Measurements from ENCODE around the gene FOXD3. TPM values are rescaled to one million over a fixed set of nuclear protein-coding genes. Genes with fewer than 3 reads are reported as not detected.

The FOXD3 gene

DNA sequence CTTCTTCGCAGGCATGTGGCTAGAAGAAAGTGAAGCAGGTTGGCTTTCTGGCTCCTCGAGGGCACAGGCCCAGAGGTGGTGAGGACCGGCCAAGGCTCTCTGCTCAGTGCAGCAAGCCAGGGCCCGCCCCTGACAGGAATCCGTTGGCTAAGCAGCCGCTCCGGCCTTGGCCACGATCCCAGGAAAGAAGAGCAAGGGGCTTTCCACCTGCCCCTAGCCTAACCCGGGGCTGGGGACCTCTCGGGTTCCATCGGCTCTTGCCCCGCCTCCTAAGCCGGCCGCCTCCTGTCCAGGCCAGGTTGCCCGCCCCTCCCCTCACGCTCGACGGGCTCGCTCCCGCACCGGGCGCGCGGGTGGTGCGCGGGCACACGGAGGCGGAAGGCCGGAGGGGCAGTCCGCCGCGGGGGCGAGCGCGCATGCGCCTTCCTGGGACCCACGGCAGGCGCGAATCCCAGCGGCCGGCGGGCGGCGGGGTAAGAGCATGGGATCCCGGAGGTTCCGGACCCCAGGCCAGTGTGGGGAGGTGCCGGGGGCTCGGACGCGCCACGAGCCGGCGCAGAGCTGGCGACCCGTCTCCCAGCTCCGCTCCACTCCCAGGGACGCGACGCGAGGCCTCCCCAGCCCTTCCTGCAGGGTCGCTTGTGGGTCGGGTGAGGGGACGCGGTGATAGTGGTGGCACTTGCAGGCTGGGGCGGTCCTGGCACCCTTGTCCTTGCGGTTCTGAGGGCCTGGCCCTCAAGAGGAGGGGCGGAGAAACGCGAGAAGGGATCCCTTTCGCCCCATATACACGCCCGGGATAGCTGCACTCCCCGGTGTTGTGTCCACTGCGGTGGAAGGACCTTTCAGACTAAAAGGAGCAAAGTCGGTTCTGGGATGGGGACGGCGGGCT, 45.1 kb downstream of the FOXD3 start, which contains the start of gene ALG6:
ALG6 (plus strand) TSS at position 413 of the 889 bp plus-strand sequence. CDS start 3,351 bp downstream, outside the sequence.
- Histone ChIP-seq H3K27me3 (ENCODE audit: insufficient read depth, poor library complexity, severe bottlenecking) (no peaks in the 10 kb centered on the region), H3K4me3 (replicated peaks; ENCODE audit: insufficient read depth, low read length) (peak within 1 kb of the TSS; percentile 90), H3K27ac (replicated peaks) (peak within 1 kb of the TSS; percentile 83)
- TF ChIP-seq, protein P1, sequence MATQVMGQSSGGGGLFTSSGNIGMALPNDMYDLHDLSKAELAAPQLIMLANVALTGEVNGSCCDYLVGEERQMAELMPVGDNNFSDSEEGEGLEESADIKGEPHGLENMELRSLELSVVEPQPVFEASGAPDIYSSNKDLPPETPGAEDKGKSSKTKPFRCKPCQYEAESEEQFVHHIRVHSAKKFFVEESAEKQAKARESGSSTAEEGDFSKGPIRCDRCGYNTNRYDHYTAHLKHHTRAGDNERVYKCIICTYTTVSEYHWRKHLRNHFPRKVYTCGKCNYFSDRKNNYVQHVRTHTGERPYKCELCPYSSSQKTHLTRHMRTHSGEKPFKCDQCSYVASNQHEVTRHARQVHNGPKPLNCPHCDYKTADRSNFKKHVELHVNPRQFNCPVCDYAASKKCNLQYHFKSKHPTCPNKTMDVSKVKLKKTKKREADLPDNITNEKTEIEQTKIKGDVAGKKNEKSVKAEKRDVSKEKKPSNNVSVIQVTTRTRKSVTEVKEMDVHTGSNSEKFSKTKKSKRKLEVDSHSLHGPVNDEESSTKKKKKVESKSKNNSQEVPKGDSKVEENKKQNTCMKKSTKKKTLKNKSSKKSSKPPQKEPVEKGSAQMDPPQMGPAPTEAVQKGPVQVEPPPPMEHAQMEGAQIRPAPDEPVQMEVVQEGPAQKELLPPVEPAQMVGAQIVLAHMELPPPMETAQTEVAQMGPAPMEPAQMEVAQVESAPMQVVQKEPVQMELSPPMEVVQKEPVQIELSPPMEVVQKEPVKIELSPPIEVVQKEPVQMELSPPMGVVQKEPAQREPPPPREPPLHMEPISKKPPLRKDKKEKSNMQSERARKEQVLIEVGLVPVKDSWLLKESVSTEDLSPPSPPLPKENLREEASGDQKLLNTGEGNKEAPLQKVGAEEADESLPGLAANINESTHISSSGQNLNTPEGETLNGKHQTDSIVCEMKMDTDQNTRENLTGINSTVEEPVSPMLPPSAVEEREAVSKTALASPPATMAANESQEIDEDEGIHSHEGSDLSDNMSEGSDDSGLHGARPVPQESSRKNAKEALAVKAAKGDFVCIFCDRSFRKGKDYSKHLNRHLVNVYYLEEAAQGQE (IDR thresholded peaks at IDR 0.05; ENCODE audit: insufficient replicate concordance, low read depth): no peak
- peak; percentile 84 for TF ChIP-seq POLR2AphosphoS5 (IDR thresholded peaks at IDR 0.05; ENCODE audit: low read depth)
- DNase-seq (ENCODE audit: low read depth in 1 of 2, low spot score in 1 of 2): peak; percentile 73 to 91

GRCh38 chr1:63368131-63368530, 45.8 kb downstream of the FOXD3 start:
- DNase-seq (ENCODE audit: low read depth in 1 of 2, low spot score in 1 of 2): peak in 1 of 2 experiments; percentile 4
- no peak for TF ChIP-seq POLR2AphosphoS5 (IDR thresholded peaks at IDR 0.05; ENCODE audit: low read depth)
- no peak for TF ChIP-seq SPI1 (IDR thresholded peaks at IDR 0.05; ENCODE audit: borderline replicate concordance, low read depth)
- TF ChIP-seq, protein P1 (IDR thresholded peaks at IDR 0.05; ENCODE audit: insufficient replicate concordance, low read depth): no peak
- TF ChIP-seq GABPA (IDR thresholded peaks at IDR 0.05; ENCODE audit: low read depth): no peak
- TF ChIP-seq, protein P2, sequence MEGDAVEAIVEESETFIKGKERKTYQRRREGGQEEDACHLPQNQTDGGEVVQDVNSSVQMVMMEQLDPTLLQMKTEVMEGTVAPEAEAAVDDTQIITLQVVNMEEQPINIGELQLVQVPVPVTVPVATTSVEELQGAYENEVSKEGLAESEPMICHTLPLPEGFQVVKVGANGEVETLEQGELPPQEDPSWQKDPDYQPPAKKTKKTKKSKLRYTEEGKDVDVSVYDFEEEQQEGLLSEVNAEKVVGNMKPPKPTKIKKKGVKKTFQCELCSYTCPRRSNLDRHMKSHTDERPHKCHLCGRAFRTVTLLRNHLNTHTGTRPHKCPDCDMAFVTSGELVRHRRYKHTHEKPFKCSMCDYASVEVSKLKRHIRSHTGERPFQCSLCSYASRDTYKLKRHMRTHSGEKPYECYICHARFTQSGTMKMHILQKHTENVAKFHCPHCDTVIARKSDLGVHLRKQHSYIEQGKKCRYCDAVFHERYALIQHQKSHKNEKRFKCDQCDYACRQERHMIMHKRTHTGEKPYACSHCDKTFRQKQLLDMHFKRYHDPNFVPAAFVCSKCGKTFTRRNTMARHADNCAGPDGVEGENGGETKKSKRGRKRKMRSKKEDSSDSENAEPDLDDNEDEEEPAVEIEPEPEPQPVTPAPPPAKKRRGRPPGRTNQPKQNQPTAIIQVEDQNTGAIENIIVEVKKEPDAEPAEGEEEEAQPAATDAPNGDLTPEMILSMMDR (IDR thresholded peaks at IDR 0.05; ENCODE audit: insufficient read depth, low read length): no peak
- Histone ChIP-seq H3K27me3 (ENCODE audit: insufficient read depth, poor library complexity, severe bottlenecking) (no peaks in the 10 kb centered on the region), H3K27ac (replicated peaks) (peak overlapping the region; percentile 83), H3K4me3 (replicated peaks; ENCODE audit: insufficient read depth, low read length) (peak overlapping the region; percentile 90)

Small RNA genes lying within 50 kb of the gene (microRNA-seq; reads per million reads assigned to microRNA genes)
- gene MIR6068: not detected

Measured in HL-60 (cell line).